A549 (cell line): Measurements from ENCODE around the gene FAM131A. TPM values are rescaled to one million over a fixed set of nuclear protein-coding genes. Genes with fewer than 3 reads are reported as not detected.

ENCODE experiments used
- ATAC-seq, 2 experiments: fragments of 200-7000 bp in 1 of 2; fragments of >200 bp in 1 of 2; cut with Nextera tagmentation in 1 of 2; cut with Tn5 transposase in 1 of 2; 3 replicates each; pipeline versions ENCODE4 v1.8.0 to v1.9.1; 2018 to 2020; ENCODE audit warnings: mild to moderate bottlenecking in 1 of 2, moderate library complexity in 1 of 2
- CTCF ChIA-PET: fragments of 300-600 bp; sonication (Branson Sonifier 250); formaldehyde crosslinking; extraction: SDS; loops from one replicate; lab custom pipeline; 2021; ENCODE audit warnings: antibody characterized with exemption, inconsistent platforms; lab: Yijun Ruan, JAX
- POLR2A ChIA-PET: fragments of 350-600 bp; formaldehyde crosslinking; extraction: SDS; loops from one replicate; lab custom pipeline; 2021; ENCODE audit warnings: antibody characterized with exemption, inconsistent platforms; lab: Yijun Ruan, JAX
- DNase-seq, 2 experiments: peaks; one replicate each; pipeline versions ENCODE4 v3.0.0 to v3.0.0-alpha.2; 2011 to 2016; ENCODE audit warnings: low read depth in 1 of 2, low spot score in 1 of 2
- FAIRE-seq: peaks from 2 replicates; lab custom pipeline; 2011; peaks lifted over from hg19 to GRCh38; lab: Jason Lieb, UNC
- H3K27ac ChIP-seq, 2 experiments: fragments of >200 bp; sonication (Bioruptor Twin); formaldehyde crosslinking; 3 replicates each; pipeline ENCODE4 v1.5.1; 2016 to 2017
- H3K4me1 ChIP-seq: fragments of >200 bp; sonication (Bioruptor Twin); formaldehyde crosslinking; 3 replicates; pipeline ENCODE4 v1.6.1; 2016
- H3K4me2 ChIP-seq: fragments of >200 bp; sonication (Bioruptor Twin); formaldehyde crosslinking; 3 replicates; pipeline ENCODE4 v1.6.1; 2016
- H3K4me3 ChIP-seq: fragments of >200 bp; sonication (Bioruptor Twin); formaldehyde crosslinking; 3 replicates; pipeline ENCODE4 v1.5.1; 2016
- H3K9me3 ChIP-seq: fragments of >200 bp; sonication (Bioruptor Twin); formaldehyde crosslinking; 3 replicates; pipeline ENCODE4 v1.6.1; 2016
- BHLHE40 ChIP-seq: IDR thresholded peaks from 2 replicates; pipeline ENCODE4 v1.6.1; 2012; ENCODE audit warnings: low read depth, low read length, inconsistent platforms
- CBX8 ChIP-seq: fragments of 200-600 bp; sonication (generic); IDR thresholded peaks from 2 replicates; pipeline ENCODE4 v1.6.1; 2016
- EHF ChIP-seq: fragments of 250-450 bp; sonication (Bioruptor Pico); IDR thresholded peaks from 2 replicates; pipeline ENCODE4 v1.5.0; 2020; ENCODE audit warnings: mild to moderate bottlenecking
- EP300 ChIP-seq, 2 experiments: fragments of >200 bp; sonication (Bioruptor Twin); formaldehyde crosslinking; IDR thresholded peaks; 2 replicates in 1 of 2; 3 replicates in 1 of 2; pipeline ENCODE4 v1.6.1; 2016 to 2017
- FOSB ChIP-seq: fragments of 250-450 bp; sonication (Bioruptor Pico); IDR thresholded peaks from 2 replicates; pipeline ENCODE4 v1.5.0; 2020; ENCODE audit warnings: mild to moderate bottlenecking, moderate library complexity
- FOSL2 ChIP-seq, 2 experiments: fragments of 450-650 bp in 1 of 2; fragments of >200 bp in 1 of 2; sonication (Bioruptor Twin) in 1 of 2; formaldehyde crosslinking; IDR thresholded peaks; 2 replicates each; pipeline versions ENCODE4 v1.5.0 to v1.6.1; 2016 to 2020; ENCODE audit warnings: mild to moderate bottlenecking in 1 of 2, moderate library complexity in 1 of 2
- FOXS1 ChIP-seq: fragments of 250-450 bp; sonication (Bioruptor Pico); IDR thresholded peaks from 2 replicates; pipeline ENCODE4 v1.5.0; 2020; ENCODE audit warnings: mild to moderate bottlenecking, moderate library complexity
- GATA3 ChIP-seq: IDR thresholded peaks from 2 replicates; pipeline ENCODE4 v1.6.1; 2012; ENCODE audit warnings: borderline replicate concordance
- HDAC2 ChIP-seq: fragments of 200-600 bp; sonication (generic); IDR thresholded peaks from 2 replicates; pipeline ENCODE4 v1.6.1; 2016
- HMGXB4 ChIP-seq: fragments of 250-450 bp; sonication (Bioruptor Pico); IDR thresholded peaks from 2 replicates; pipeline ENCODE4 v1.5.0; 2021; ENCODE audit warnings: mild to moderate bottlenecking, moderate library complexity, borderline replicate concordance
- JUN ChIP-seq, 2 experiments: fragments of >200 bp; sonication (Bioruptor Twin); formaldehyde crosslinking; IDR thresholded peaks; 2 replicates in 1 of 2; 3 replicates in 1 of 2; pipeline ENCODE4 v1.6.1; 2016 to 2017
- JUNB ChIP-seq: fragments of >200 bp; sonication (Bioruptor Twin); formaldehyde crosslinking; IDR thresholded peaks from 2 replicates; pipeline ENCODE4 v1.6.1; 2016
- KDM1A ChIP-seq: fragments of 200-600 bp; sonication (generic); IDR thresholded peaks from 2 replicates; pipeline ENCODE4 v1.6.1; 2016; ENCODE audit warnings: low read depth, mild to moderate bottlenecking
- KDM5A ChIP-seq: fragments of 200-600 bp; sonication (generic); IDR thresholded peaks from 2 replicates; pipeline ENCODE4 v1.6.1; 2016; ENCODE audit warnings: antibody characterized with exemption, mild to moderate bottlenecking
- MAZ ChIP-seq: fragments of 150-350 bp; IDR thresholded peaks from 2 replicates; pipeline ENCODE4 v1.6.1; 2014; ENCODE audit warnings: antibody characterized with exemption, low read depth, low read length, borderline replicate concordance
- MYC ChIP-seq: IDR thresholded peaks from 2 replicates; pipeline ENCODE4 v1.6.1; 2012; ENCODE audit warnings: mild to moderate bottlenecking, inconsistent platforms, low read length, improper control_type of control experiment, borderline replicate concordance
- NFE2L2 ChIP-seq: fragments of 150-350 bp; conservative IDR thresholded peaks from 2 replicates; pipeline ENCODE4 v1.6.1; 2014; ENCODE audit warnings: low read length
- NR3C1 ChIP-seq: fragments of >200 bp; sonication (Bioruptor Twin); formaldehyde crosslinking; IDR thresholded peaks from 3 replicates; pipeline ENCODE4 v1.6.1; 2017
- POLR2AphosphoS2 ChIP-seq: conservative IDR thresholded peaks from 2 replicates; pipeline ENCODE4 v1.6.1; 2012; ENCODE audit warnings: low read length, improper control_type of control experiment, inconsistent platforms
- RFX5 ChIP-seq: fragments of 450-650 bp; IDR thresholded peaks from 2 replicates; pipeline ENCODE4 v1.7.1; 2014; ENCODE audit warnings: antibody characterized with exemption, mild to moderate bottlenecking, moderate library complexity
- SMC3 ChIP-seq: fragments of >200 bp; sonication (Bioruptor Twin); formaldehyde crosslinking; IDR thresholded peaks from 3 replicates; pipeline ENCODE4 v1.6.1; 2018; ENCODE audit warnings: inconsistent platforms
- SREBF2 ChIP-seq: fragments of 450-650 bp; IDR thresholded peaks from 2 replicates; pipeline ENCODE4 v1.6.1; 2014; ENCODE audit warnings: mild to moderate bottlenecking, moderate library complexity
- TFCP2L1 ChIP-seq: fragments of 250-450 bp; sonication (Bioruptor Pico); IDR thresholded peaks from 2 replicates; pipeline ENCODE4 v1.5.0; 2021; ENCODE audit warnings: mild to moderate bottlenecking
- TP53 ChIP-seq: fragments of 250-450 bp; sonication (Bioruptor Pico); IDR thresholded peaks from 2 replicates; pipeline ENCODE4 v1.5.0; 2021; ENCODE audit warnings: mild to moderate bottlenecking, moderate library complexity
- ZC3H11A ChIP-seq: fragments of 450-650 bp; IDR thresholded peaks from 2 replicates; pipeline ENCODE4 v1.6.1; 2014; ENCODE audit warnings: antibody characterized with exemption, mild to moderate bottlenecking
- ZSCAN20 ChIP-seq: fragments of 250-450 bp; sonication (Bioruptor Pico); IDR thresholded peaks from 2 replicates; pipeline ENCODE4 v1.8.0; 2022; ENCODE audit warnings: mild to moderate bottlenecking, moderate library complexity
- WGBS: methylation state at CpG from one replicate; pipeline ENCODE4 v1.1.6; 2017; ENCODE audit errors: missing lambda C conversion rate; 5-methylcytosine and 5-hydroxymethylcytosine counted together
- polyA plus RNA-seq, 4 experiments: library from polyadenylated mRNA; depleted of rRNA in 3 of 4; stranded (reverse); fragments of >200 nt; fragmentation: RNase III in 1 of 4; extraction: RNeasy Plus Mini Kit Qiagen cat#74134 plus additional on column Dnase treatment in 1 of 4; gene quantifications; 2 replicates in 3 of 4; 3 replicates in 1 of 4; pipeline ENCODE4 v1.2.3, GENCODE V29; 2011 to 2017
- TF ChIP-seq, protein P1 (sequence below): IDR thresholded peaks from 2 replicates; pipeline ENCODE4 v1.6.1; 2012; ENCODE audit warnings: low read depth, borderline replicate concordance
- TF ChIP-seq, protein P2 (sequence below): IDR thresholded peaks from 2 replicates; pipeline ENCODE4 v1.6.1; 2012
- TF ChIP-seq, protein P3 (sequence below): fragments of 450-650 bp; IDR thresholded peaks from 2 replicates; pipeline ENCODE4 v1.6.1; 2014; ENCODE audit warnings: antibody characterized with exemption
- TF ChIP-seq, protein P4 (sequence below): fragments of 250-450 bp; sonication (Bioruptor Pico); IDR thresholded peaks from 2 replicates; pipeline ENCODE4 v1.5.0; 2020; ENCODE audit warnings: low read depth, mild to moderate bottlenecking, moderate library complexity

The FAM131A gene
- polyA plus RNA-seq, 2 of the 4 experiments (the other 2 are of a cell fraction), result 5.2 to 6.1 TPM

- FAIRE-seq, result no peak
- TF ChIP-seq, protein P1, sequence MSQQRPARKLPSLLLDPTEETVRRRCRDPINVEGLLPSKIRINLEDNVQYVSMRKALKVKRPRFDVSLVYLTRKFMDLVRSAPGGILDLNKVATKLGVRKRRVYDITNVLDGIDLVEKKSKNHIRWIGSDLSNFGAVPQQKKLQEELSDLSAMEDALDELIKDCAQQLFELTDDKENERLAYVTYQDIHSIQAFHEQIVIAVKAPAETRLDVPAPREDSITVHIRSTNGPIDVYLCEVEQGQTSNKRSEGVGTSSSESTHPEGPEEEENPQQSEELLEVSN, result no peak
- TF ChIP-seq FOSB (CRISPR knock-in tag) (no peak), BHLHE40 (no peak), JUN (IDR thresholded peaks at IDR 0.05) (no peak), CBX8 (no peak), NR3C1 (no peak)
- TF ChIP-seq, all 56 proteins: peak for 0
- Histone ChIP-seq H3K27ac (no peak overlapping the region), H3K4me3 (no peak overlapping the region), H3K4me1 (no peaks in the 10 kb centered on the region), H3K4me2 (no peak overlapping the region), H3K9me3 (no peaks in the 10 kb centered on the region)
- ChIA-PET CTCF (interaction anchor here (1.0 to 7.2 kb wide), 6 partner anchors 14 to 151 kb away, joined by 3 to 38 read pairs (median 4); no protein-coding TSS in a partner anchor), POLR2A (no interaction called here)
- DNase-seq (no peak), ATAC-seq (peak in 1 of 2 experiments; percentile 24; a peak in 2 of 6 replicates)
- WGBS, result 23% methylated on average over 4 of the region's 5 CpGs
Measured at GRCh38 chr3:184389384-184389783, 52.0 kb downstream of the FAM131A start.

- Histone ChIP-seq H3K4me1 (no peaks in the 10 kb centered on the region), H3K27ac (no peak overlapping the region), H3K4me3 (no peak overlapping the region), H3K4me2 (no peak overlapping the region), H3K9me3 (no peaks in the 10 kb centered on the region)
- CTCF ChIA-PET, result interaction anchor here (1.1 to 7.2 kb wide), 4 partner anchors 17 to 150 kb away, joined by 3 to 38 read pairs (median 7); no protein-coding TSS in a partner anchor
- no peak for ATAC-seq
- POLR2A ChIA-PET, result no interaction called here
- TF ChIP-seq, protein P2, sequence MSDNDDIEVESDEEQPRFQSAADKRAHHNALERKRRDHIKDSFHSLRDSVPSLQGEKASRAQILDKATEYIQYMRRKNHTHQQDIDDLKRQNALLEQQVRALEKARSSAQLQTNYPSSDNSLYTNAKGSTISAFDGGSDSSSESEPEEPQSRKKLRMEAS, result no peak
- no peak for TF ChIP-seq NFE2L2
- no peak for TF ChIP-seq FOXS1 (CRISPR knock-in tag)
- TF ChIP-seq HDAC2, result no peak
- TF ChIP-seq GATA3, result no peak
- TF ChIP-seq RFX5, result no peak
- no peak for TF ChIP-seq MYC
- no peak for TF ChIP-seq MAZ
- no peak for TF ChIP-seq POLR2AphosphoS2
- TF ChIP-seq JUN (IDR thresholded peaks at IDR 0.05), result no peak
- no peak for TF ChIP-seq SREBF2
- TF ChIP-seq EHF, result no peak
- TF ChIP-seq KDM5A, result no peak
- TF ChIP-seq ZSCAN20 (CRISPR knock-in tag), result no peak
- TF ChIP-seq, protein P3, sequence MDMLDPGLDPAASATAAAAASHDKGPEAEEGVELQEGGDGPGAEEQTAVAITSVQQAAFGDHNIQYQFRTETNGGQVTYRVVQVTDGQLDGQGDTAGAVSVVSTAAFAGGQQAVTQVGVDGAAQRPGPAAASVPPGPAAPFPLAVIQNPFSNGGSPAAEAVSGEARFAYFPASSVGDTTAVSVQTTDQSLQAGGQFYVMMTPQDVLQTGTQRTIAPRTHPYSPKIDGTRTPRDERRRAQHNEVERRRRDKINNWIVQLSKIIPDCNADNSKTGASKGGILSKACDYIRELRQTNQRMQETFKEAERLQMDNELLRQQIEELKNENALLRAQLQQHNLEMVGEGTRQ, result no peak
- TF ChIP-seq, all 56 proteins: peak for 0
- WGBS, result 53% methylated on average over 5 of the region's 5 CpGs
- no peak for FAIRE-seq
- DNase-seq, result no peak
Measured at GRCh38 chr3:184389935-184390528, 52.6 kb downstream of the FAM131A start.

GRCh38 chr3:184391266-184391665, 53.9 kb downstream of the FAM131A start:
- ATAC-seq (no peak), FAIRE-seq (no peak), DNase-seq (no peak)
- no peak overlapping the region for H3K4me3 ChIP-seq
- POLR2A ChIA-PET, result no interaction called here
- CTCF ChIA-PET, result interaction anchor here (7.2 kb wide), 1 partner anchor 19 kb away, joined by 38 read pairs; no protein-coding TSS in a partner anchor
- H3K27ac ChIP-seq, result no peak overlapping the region
- H3K4me2 ChIP-seq, result no peak overlapping the region
- no peaks in the 10 kb centered on the region for H3K4me1 ChIP-seq
- H3K9me3 ChIP-seq, result no peaks in the 10 kb centered on the region
- 49% methylated on average over 3 of the region's 3 CpGs for WGBS
- TF ChIP-seq HMGXB4 (no peak), EP300 (IDR thresholded peaks at IDR 0.05) (no peak), FOSL2 (IDR thresholded peaks at IDR 0.05) (no peak), FOSL2 (CRISPR knock-in tag; IDR thresholded peaks at IDR 0.05) (no peak), TFCP2L1 (CRISPR knock-in tag) (no peak), TP53 (CRISPR knock-in tag) (no peak), SREBF2 (no peak), JUNB (no peak), SMC3 (no peak), KDM1A (no peak), NR3C1 (no peak), ZC3H11A (no peak), HDAC2 (no peak), CBX8 (no peak), FOXS1 (CRISPR knock-in tag) (no peak)
- TF ChIP-seq, protein P4, sequence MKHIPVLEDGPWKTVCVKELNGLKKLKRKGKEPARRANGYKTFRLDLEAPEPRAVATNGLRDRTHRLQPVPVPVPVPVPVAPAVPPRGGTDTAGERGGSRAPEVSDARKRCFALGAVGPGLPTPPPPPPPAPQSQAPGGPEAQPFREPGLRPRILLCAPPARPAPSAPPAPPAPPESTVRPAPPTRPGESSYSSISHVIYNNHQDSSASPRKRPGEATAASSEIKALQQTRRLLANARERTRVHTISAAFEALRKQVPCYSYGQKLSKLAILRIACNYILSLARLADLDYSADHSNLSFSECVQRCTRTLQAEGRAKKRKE, result no peak
- TF ChIP-seq, protein P1, result no peak
